ENCODE measurements around the gene SMPD3. TPM values are rescaled to one million over a fixed set of nuclear protein-coding genes. Genes with fewer than 3 reads are reported as not detected.

Gene SMPD3
- total and polyA plus RNA-seq, 2 experiments from 2014 or later: 5.7 to 6.3 TPM

GRCh38 chr16:68369168-68369567 is 79.1 kb downstream of the SMPD3 start:
- WGBS (ENCODE audit: low lambda C conversion rate, missing lambda C conversion rate): 92% methylated on average over 2 of the region's 4 CpGs
- TF ChIP-seq EZH2phosphoT487 (IDR thresholded peaks at IDR 0.05; ENCODE audit: low read depth, severe bottlenecking, unreplicated experiment): no peak
- no peak for DNase-seq (ENCODE audit: low spot score)
- Histone ChIP-seq H3K4me1 (ENCODE audit: insufficient read depth) (peaks cover 5% of the 10 kb centered on the region), H4K20me1 (ENCODE audit: insufficient read depth, poor library complexity, severe bottlenecking) (no peaks in the 10 kb centered on the region), H3K36me3 (replicated peaks; ENCODE audit: insufficient read depth, low read depth) (no peaks in the 10 kb centered on the region), H3K9me2 (replicated peaks; ENCODE audit: insufficient read depth) (no peaks in the 10 kb centered on the region), H3K27me3 (no peaks in the 10 kb centered on the region), H2AFZ (no peak overlapping the region), H3K79me2 (no peaks in the 10 kb centered on the region), H3K4me2 (no peak overlapping the region), H3K27ac (no peak overlapping the region), H3K9me3 (ENCODE audit: low read depth) (no peaks in the 10 kb centered on the region), H3K4me3 (no peak overlapping the region)

- Histone ChIP-seq H3K79me2 (no peaks in the 10 kb centered on the region), H3K27me3 (no peaks in the 10 kb centered on the region), H3K9me3 (ENCODE audit: low read depth) (no peaks in the 10 kb centered on the region), H3K27ac (no peak overlapping the region), H3K36me3 (replicated peaks; ENCODE audit: insufficient read depth, low read depth) (no peaks in the 10 kb centered on the region), H3K4me3 (no peak overlapping the region), H3K9me2 (replicated peaks; ENCODE audit: insufficient read depth) (no peaks in the 10 kb centered on the region), H3K4me2 (no peak overlapping the region), H2AFZ (no peak overlapping the region), H3K4me1 (ENCODE audit: insufficient read depth) (peaks cover 6% of the 10 kb centered on the region), H4K20me1 (ENCODE audit: insufficient read depth, poor library complexity, severe bottlenecking) (no peaks in the 10 kb centered on the region)
- no peak for DNase-seq (ENCODE audit: low spot score)
- no peak for TF ChIP-seq CTCF (IDR thresholded peaks at IDR 0.05; ENCODE audit: poor library complexity)
- no peak for TF ChIP-seq EZH2 (IDR thresholded peaks at IDR 0.05; ENCODE audit: borderline replicate concordance)
- no peak for TF ChIP-seq EZH2phosphoT487 (IDR thresholded peaks at IDR 0.05; ENCODE audit: low read depth, severe bottlenecking, unreplicated experiment)
- WGBS (ENCODE audit: low lambda C conversion rate, missing lambda C conversion rate): 73% methylated on average over 9 of the region's 12 CpGs
These were observed 79.9 kb downstream of the SMPD3 start for GRCh38 chr16:68368301-68368888.

- H3K4me3 ChIP-seq: no peak overlapping the region
- no peaks in the 10 kb centered on the region for H3K9me3 ChIP-seq (ENCODE audit: low read depth)
- no peaks in the 10 kb centered on the region for H3K79me2 ChIP-seq
- no peak overlapping the region for H3K4me2 ChIP-seq
- H2AFZ ChIP-seq: no peak overlapping the region
- DNase-seq (ENCODE audit: low spot score): no peak
- TF ChIP-seq EZH2phosphoT487 (IDR thresholded peaks at IDR 0.05; ENCODE audit: low read depth, severe bottlenecking, unreplicated experiment) (no peak), EZH2 (IDR thresholded peaks at IDR 0.05; ENCODE audit: borderline replicate concordance) (no peak), CTCF (IDR thresholded peaks at IDR 0.05; ENCODE audit: poor library complexity) (no peak)
- no peaks in the 10 kb centered on the region for H3K27me3 ChIP-seq
- peaks cover 6% of the 10 kb centered on the region for H3K4me1 ChIP-seq (ENCODE audit: insufficient read depth)
- no peaks in the 10 kb centered on the region for H3K36me3 ChIP-seq (replicated peaks; ENCODE audit: insufficient read depth, low read depth)
- H3K27ac ChIP-seq: no peak overlapping the region
- no peaks in the 10 kb centered on the region for H3K9me2 ChIP-seq (replicated peaks; ENCODE audit: insufficient read depth)
- 93% methylated on average over 14 of the region's 14 CpGs for WGBS (ENCODE audit: low lambda C conversion rate, missing lambda C conversion rate)
- no peaks in the 10 kb centered on the region for H4K20me1 ChIP-seq (ENCODE audit: insufficient read depth, poor library complexity, severe bottlenecking)
These were observed 80.4 kb downstream of the SMPD3 start for GRCh38 chr16:68367891-68368290.

GRCh38 chr16:68367440-68367839 is 80.9 kb downstream of the SMPD3 start:
- H3K27me3 ChIP-seq: no peaks in the 10 kb centered on the region
- H2AFZ ChIP-seq: no peak overlapping the region
- no peak for TF ChIP-seq EZH2 (IDR thresholded peaks at IDR 0.05; ENCODE audit: borderline replicate concordance)
- no peak for TF ChIP-seq CTCF (IDR thresholded peaks at IDR 0.05; ENCODE audit: poor library complexity)
- TF ChIP-seq EZH2phosphoT487 (IDR thresholded peaks at IDR 0.05; ENCODE audit: low read depth, severe bottlenecking, unreplicated experiment): no peak
- WGBS (ENCODE audit: low lambda C conversion rate, missing lambda C conversion rate): 88% methylated on average over 20 of the region's 20 CpGs
- H3K36me3 ChIP-seq (replicated peaks; ENCODE audit: insufficient read depth, low read depth): no peaks in the 10 kb centered on the region
- H3K27ac ChIP-seq: no peak overlapping the region
- H3K9me2 ChIP-seq (replicated peaks; ENCODE audit: insufficient read depth): no peaks in the 10 kb centered on the region
- DNase-seq (ENCODE audit: low spot score): no peak
- H3K9me3 ChIP-seq (ENCODE audit: low read depth): no peaks in the 10 kb centered on the region
- H3K79me2 ChIP-seq: no peaks in the 10 kb centered on the region
- no peak overlapping the region for H3K4me2 ChIP-seq
- H3K4me1 ChIP-seq (ENCODE audit: insufficient read depth): peaks cover 6% of the 10 kb centered on the region
- H4K20me1 ChIP-seq (ENCODE audit: insufficient read depth, poor library complexity, severe bottlenecking): no peaks in the 10 kb centered on the region
- H3K4me3 ChIP-seq: no peak overlapping the region
